Measurements from ENCODE around the gene RCL1. TPM values are rescaled to one million over a fixed set of nuclear protein-coding genes. Genes with fewer than 3 reads are reported as not detected.

Gene RCL1
- total and polyA plus RNA-seq, 2 of the 13 experiments (the other 11 are each of a cell fraction or from before 2014, with no cell fraction given): 22.3 to 31.6 TPM

DNA sequence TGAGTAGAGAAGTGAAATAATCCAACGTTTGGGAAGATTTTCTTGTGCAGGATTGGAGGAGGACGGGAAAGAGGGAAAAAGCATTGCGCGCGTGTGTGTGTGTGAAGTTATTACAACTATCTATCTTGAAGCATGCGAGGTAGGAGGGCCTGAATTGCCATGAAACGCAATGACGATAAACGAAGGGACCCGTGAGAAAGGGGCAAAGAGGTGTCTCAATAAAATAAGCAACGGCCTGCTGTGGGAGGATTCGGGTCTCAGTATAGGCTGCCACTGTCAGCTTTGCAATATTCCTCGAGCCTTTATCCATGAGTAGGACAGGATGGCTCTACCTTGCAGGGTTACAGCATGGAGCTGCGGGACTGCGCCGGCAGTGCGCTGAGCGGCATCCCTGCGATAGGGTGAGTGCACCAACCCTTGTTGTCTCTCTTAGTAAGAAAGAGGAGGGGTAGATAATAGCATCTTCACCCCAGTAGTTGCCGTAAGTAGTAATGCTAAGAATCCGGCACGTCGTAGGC, 631 bp upstream of the RCL1 start:
- POLR2A ChIA-PET: interaction anchor here (0.6 to 2.8 kb wide), 16 partner anchors 8 to 1052 kb away, joined by 3 to 26 read pairs (median 3); partner anchors contain the start of genes AK3, CDC37L1, JAK2 and RIC1
- H3K27ac ChIP-seq (ENCODE audit: extremely low read length, insufficient read depth, low read length): peak overlapping the region; percentile 55
- H3K4me3 ChIP-seq (replicated peaks in 1 of 3; ENCODE audit: insufficient read depth in 1 of 3, low read depth in 2 of 3, low read length in 3 of 3): peak overlapping the region; percentile 59 to 87 (median 68)
- in situ Hi-C loops (cut with HindIII; ENCODE audit: extremely low pct_ligation_motif_present, low pct_unique_long_range_greater_than_20kb) (no loop called here), intact Hi-C loops (cut with micrococcal nuclease; ENCODE audit: unreplicated experiment) (loop anchor here (5.0 to 10.0 kb wide), 2 partner anchors 115 to 133 kb away; partner anchors contain the start of gene CDC37L1)
- no peaks in the 10 kb centered on the region for H3K9me3 ChIP-seq (ENCODE audit: low read length)
- H3K36me3 ChIP-seq (replicated peaks in 1 of 2; ENCODE audit: control insufficient read depth in 1 of 2, insufficient read depth in 2 of 2, low read length in 2 of 2): no peaks in the 10 kb centered on the region
- ATAC-seq (peak; percentile 57), DNase-seq (ENCODE audit: low spot score) (no peak), FAIRE-seq (no peak)
- H3K27me3 ChIP-seq (ENCODE audit: control insufficient read depth in 1 of 2, insufficient read depth in 2 of 2, low read length in 2 of 2): no peaks in the 10 kb centered on the region; a peak in 1 of 5 replicates
- H2AFZ ChIP-seq (ENCODE audit: low read length): peak overlapping the region; percentile 95
- WGBS (ENCODE audit: low lambda C conversion rate): under 1% methylated on average over 14 of the region's 23 CpGs
- H3K79me2 ChIP-seq (ENCODE audit: insufficient read depth, low read length): peaks cover 39% of the 10 kb centered on the region
- BruUV-seq (replicated peaks): no TSS peak
- peak overlapping the region; percentile 98 for H3K4me2 ChIP-seq (ENCODE audit: low read depth, low read length)
- H3K4me1 ChIP-seq (ENCODE audit: insufficient read depth, low read length): peaks cover 41% of the 10 kb centered on the region
- CTCF ChIA-PET (ENCODE audit: low intra/inter-chr PET ratio, low total read pairs): no interaction called here
- peak overlapping the region; percentile 61 for H3K9ac ChIP-seq (ENCODE audit: insufficient read depth, low read depth, low read length)
- peaks cover 9% of the 10 kb centered on the region for H4K20me1 ChIP-seq (ENCODE audit: insufficient read depth, low read length)
- TF ChIP-seq, protein P1, sequence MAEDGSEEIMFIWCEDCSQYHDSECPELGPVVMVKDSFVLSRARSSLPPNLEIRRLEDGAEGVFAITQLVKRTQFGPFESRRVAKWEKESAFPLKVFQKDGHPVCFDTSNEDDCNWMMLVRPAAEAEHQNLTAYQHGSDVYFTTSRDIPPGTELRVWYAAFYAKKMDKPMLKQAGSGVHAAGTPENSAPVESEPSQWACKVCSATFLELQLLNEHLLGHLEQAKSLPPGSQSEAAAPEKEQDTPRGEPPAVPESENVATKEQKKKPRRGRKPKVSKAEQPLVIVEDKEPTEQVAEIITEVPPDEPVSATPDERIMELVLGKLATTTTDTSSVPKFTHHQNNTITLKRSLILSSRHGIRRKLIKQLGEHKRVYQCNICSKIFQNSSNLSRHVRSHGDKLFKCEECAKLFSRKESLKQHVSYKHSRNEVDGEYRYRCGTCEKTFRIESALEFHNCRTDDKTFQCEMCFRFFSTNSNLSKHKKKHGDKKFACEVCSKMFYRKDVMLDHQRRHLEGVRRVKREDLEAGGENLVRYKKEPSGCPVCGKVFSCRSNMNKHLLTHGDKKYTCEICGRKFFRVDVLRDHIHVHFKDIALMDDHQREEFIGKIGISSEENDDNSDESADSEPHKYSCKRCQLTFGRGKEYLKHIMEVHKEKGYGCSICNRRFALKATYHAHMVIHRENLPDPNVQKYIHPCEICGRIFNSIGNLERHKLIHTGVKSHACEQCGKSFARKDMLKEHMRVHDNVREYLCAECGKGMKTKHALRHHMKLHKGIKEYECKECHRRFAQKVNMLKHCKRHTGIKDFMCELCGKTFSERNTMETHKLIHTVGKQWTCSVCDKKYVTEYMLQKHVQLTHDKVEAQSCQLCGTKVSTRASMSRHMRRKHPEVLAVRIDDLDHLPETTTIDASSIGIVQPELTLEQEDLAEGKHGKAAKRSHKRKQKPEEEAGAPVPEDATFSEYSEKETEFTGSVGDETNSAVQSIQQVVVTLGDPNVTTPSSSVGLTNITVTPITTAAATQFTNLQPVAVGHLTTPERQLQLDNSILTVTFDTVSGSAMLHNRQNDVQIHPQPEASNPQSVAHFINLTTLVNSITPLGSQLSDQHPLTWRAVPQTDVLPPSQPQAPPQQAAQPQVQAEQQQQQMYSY (CRISPR knock-in tag; IDR thresholded peaks at IDR 0.05): no peak
- TF ChIP-seq ZNF121 (CRISPR knock-in tag; IDR thresholded peaks at IDR 0.05) (0 out of 2 replicates have a peak, but pooled peaks have one; percentile 13), SRY (CRISPR knock-in tag; IDR thresholded peaks at IDR 0.05) (peak; percentile 38; the same call in 1 of the 2 replicates), TBP (CRISPR knock-in tag; IDR thresholded peaks at IDR 0.05) (no peak), ZNF709 (CRISPR knock-in tag; IDR thresholded peaks at IDR 0.05) (peak; percentile 72; the same call in 1 of the 2 replicates), FOXO1 (CRISPR knock-in tag; IDR thresholded peaks at IDR 0.05) (0 out of 2 replicates have a peak, but pooled peaks have one; percentile 6), ZNF292 (CRISPR knock-in tag; IDR thresholded peaks at IDR 0.05; ENCODE audit: borderline replicate concordance, low read depth) (0 out of 2 replicates have a peak, but pooled peaks have one; percentile 23), TAF1 (CRISPR knock-in tag; IDR thresholded peaks at IDR 0.05) (no peak), MIER2 (CRISPR knock-in tag; IDR thresholded peaks at IDR 0.05) (no peak), NFRKB (IDR thresholded peaks at IDR 0.05) (no peak), REPIN1 (CRISPR knock-in tag; IDR thresholded peaks at IDR 0.05; ENCODE audit: borderline replicate concordance, low read depth) (no peak), MED13 (CRISPR knock-in tag; IDR thresholded peaks at IDR 0.05) (no peak), SALL2 (CRISPR knock-in tag; IDR thresholded peaks at IDR 0.05) (no peak), ZNF629 (CRISPR knock-in tag; conservative IDR thresholded peaks at IDR 0.05) (no peak)
- TF ChIP-seq, protein P2, sequence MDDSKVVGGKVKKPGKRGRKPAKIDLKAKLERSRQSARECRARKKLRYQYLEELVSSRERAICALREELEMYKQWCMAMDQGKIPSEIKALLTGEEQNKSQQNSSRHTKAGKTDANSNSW (CRISPR knock-in tag; IDR thresholded peaks at IDR 0.05; ENCODE audit: borderline replicate concordance): 0 out of 2 replicates have a peak, but pooled peaks have one; percentile 12
- TF ChIP-seq, protein P3, sequence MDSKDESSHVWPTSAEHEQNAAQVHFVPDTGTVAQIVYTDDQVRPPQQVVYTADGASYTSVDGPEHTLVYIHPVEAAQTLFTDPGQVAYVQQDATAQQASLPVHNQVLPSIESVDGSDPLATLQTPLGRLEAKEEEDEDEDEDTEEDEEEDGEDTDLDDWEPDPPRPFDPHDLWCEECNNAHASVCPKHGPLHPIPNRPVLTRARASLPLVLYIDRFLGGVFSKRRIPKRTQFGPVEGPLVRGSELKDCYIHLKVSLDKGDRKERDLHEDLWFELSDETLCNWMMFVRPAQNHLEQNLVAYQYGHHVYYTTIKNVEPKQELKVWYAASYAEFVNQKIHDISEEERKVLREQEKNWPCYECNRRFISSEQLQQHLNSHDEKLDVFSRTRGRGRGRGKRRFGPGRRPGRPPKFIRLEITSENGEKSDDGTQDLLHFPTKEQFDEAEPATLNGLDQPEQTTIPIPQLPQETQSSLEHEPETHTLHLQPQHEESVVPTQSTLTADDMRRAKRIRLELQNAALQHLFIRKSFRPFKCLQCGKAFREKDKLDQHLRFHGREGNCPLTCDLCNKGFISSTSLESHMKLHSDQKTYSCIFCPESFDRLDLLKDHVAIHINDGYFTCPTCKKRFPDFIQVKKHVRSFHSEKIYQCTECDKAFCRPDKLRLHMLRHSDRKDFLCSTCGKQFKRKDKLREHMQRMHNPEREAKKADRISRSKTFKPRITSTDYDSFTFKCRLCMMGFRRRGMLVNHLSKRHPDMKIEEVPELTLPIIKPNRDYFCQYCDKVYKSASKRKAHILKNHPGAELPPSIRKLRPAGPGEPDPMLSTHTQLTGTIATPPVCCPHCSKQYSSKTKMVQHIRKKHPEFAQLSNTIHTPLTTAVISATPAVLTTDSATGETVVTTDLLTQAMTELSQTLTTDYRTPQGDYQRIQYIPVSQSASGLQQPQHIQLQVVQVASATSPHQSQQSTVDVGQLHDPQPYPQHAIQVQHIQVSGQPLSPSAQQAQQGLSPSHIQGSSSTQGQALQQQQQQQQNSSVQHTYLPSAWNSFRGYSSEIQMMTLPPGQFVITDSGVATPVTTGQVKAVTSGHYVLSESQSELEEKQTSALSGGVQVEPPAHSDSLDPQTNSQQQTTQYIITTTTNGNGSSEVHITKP (CRISPR knock-in tag; IDR thresholded peaks at IDR 0.05; ENCODE audit: low read depth): 0 out of 2 replicates have a peak, but pooled peaks have one; percentile 31
- TF ChIP-seq, protein P4, sequence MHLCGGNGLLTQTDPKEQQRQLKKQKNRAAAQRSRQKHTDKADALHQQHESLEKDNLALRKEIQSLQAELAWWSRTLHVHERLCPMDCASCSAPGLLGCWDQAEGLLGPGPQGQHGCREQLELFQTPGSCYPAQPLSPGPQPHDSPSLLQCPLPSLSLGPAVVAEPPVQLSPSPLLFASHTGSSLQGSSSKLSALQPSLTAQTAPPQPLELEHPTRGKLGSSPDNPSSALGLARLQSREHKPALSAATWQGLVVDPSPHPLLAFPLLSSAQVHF (CRISPR knock-in tag; IDR thresholded peaks at IDR 0.05): no peak

Measured in HepG2 (cell line).